NCI-H2081 (cell line): ENCODE measurements around the gene PRTFDC1.

Experiments used
- DNase-seq, 2 experiments: peaks; one replicate each; lab custom pipeline; 2025; lab: John Stamatoyannopoulos, UW

PRTFDC1 gene

DNA sequence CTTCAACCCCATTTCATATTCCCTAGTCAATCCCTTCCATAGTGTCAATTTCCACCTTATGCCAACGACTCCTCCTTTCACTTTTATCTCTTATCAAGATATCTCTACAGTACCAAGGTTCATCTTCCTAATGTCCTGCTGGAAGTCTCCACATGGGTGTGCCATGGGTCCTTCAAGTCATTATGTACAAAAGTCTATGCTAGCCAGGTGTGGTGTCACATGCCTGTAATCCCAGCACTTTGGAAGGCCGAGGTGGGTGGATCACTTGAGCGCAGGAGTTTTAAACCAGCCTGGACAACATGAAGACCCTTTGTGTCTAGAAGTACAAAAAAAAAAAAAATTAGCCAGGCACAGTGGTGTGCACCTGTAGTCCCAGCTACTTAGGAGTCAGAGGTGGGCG is 47.6 kb downstream of the PRTFDC1 start:
- DNase-seq, result no peak

DNA sequence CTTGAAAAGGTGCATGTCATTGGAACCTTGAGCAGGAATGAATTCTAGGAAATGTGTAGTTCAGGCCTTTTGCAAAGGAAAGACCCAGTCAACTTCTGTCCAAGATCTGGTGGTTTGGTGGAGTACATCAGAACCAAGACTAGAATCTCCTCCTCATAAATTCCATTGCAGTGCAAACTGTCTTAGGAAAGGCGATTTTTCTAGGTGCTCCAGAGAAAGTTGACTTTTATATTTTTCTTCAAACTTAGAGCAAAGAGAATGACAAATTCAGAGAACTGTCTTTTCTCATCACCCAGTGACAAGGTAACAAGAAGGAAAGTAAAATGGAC is 50.0 kb downstream of the PRTFDC1 start:
- no peak for DNase-seq

DNA sequence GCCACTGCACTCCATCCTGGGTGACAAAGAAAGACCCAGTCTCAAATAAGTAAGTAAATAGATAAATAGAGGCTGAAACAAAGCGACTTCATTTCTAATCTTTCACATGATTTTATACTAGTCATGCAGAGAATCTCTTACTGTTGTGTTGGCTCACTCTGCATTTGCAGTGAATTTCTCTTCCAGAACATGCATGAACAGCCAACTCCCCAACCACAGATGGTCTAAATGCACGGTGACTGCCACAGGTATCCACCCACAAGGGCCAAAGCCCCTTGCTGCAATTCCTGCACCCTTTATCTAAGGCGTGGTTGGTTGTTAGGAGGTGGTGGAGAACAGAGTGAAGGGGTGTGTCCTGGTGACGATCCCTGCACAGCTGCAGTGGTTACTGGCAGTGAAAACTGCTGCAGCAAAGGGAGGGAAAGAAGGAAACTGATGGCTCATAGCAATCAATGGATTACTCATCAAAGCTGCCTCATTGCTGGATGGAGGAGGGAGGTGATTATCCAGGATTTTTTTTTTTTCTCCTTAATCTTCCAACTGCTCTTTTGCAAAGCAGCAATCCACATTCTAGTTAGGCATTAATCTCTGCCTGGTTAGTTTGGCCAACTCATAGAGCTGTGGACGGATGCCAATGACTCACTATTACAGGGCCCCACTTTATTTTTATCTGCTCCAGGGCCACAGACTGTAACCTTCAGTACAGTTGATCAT is 50.6 kb downstream of the PRTFDC1 start:
- DNase-seq, result no peak

DNA sequence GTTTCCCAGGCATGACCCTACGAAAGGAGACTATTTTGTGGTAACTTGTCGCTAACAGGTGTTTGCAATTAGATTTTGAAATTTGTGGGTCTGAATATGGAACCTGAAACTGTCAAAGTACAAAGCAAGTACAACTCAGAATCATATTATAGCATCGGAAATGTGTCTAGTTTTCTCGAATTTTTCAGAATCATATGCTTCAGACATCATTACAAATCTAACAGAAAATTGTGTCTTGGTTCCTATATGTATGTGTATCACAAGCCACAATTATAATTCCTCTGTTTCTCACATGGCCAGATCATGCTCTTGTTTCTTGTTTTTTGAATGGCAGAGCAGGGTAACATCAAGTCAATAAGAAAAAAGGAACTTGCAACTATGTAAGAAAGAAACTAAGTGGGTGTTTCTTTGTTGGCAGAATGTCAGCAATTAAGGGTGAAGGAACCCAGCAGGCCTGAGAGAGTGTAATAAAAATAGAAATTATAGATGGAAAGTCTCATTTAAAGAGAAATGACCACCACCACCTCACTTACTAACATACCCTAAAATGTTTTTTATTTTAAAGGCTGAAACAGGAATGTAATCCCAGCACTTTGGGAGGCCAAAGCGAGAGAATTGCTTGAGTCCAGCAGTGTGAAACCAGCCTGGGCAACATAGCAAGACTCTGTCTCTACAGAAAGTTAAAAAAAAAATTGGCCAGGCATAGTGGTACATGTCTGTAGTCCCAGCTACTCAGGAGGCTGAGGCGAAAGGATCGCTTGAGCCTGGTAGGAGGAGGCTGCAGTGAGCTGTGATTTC is 51.3 kb downstream of the PRTFDC1 start:
- DNase-seq, result no peak

DNA sequence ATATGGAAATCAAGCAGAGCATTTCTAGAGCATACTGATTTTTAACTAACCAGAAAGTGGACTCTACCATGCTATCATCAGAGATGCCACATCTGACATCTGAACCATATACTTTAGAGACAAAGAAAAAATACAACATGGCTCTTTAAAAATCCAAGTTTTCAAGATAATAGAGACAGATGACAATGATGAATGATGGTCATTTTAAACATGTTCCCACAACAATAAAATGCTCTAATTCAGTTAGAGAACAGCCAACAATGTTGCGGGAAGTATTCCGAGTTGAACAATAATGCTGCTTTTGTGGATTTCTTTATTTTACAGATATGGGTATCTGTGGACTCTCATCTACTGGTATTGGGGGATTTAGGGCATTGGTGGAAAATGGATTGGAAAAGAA is 52.8 kb downstream of the PRTFDC1 start:
- no peak for DNase-seq

DNA sequence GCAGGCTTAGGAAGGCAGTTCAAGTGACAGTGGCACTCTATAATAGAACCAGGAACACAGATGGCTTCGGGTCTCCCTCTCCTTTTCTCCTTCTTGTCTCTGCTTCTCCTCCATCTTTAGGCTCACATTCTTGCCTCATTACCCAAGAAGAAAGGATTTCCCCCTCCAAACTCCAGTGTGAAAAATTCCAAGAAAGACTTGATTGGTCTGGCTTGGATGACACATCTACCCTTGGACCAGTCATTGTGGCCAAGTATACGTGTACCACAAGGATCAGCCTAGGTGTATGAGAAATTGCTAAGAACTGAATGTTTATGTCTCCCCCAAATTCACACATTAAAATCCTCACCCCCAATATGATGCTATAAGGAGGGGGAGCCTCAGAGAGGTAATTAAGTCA is 53.9 kb downstream of the PRTFDC1 start:
- no peak for DNase-seq

DNA sequence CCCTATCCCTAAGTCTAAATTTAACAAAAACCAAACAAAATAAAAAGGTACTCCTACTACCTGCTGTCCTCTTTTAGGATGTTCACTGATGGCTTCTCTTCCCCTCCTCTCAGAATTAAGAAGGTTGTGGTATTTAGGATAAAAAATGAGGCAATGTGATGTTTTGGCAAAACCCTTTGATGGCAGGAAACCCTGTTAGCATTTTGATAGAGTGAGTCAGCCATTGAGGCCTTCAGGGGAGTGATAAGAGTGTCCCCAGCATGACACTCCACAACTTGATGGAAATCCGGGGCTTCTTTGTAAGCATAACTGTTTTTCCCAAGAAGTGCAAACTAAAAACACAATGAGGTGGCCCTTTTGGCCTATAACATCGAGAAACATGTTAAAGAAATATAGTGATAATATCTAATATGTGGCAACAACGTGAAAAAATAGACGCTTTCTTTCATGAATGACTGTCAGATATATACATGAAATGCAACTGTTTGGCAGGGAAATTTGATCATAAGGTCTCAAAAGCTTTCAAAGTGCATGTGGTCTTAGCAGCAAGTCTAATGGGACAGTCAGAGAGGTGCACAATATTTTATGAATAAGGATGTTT is 55.0 kb downstream of the PRTFDC1 start:
- no peak for DNase-seq

DNA sequence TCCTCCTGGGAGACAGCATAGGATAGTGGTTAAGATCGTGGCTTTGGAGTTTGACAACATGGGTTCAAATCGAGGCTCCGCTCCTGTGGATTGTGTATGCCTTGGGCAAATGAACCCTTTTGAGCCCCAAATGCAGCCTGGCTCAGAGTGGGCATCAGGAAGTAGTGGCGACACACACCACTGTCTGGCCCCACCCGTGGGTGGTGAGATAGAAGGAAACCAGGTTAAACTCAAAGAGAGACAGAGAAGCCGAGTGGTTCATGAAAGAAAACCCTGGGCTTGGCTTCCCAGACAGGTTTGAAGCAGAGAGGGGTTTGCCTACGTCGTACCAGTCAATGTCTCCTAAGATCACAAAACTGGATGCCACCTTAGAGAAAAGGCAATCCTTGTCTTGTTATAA is 57.7 kb downstream of the PRTFDC1 start:
- no peak for DNase-seq

DNA sequence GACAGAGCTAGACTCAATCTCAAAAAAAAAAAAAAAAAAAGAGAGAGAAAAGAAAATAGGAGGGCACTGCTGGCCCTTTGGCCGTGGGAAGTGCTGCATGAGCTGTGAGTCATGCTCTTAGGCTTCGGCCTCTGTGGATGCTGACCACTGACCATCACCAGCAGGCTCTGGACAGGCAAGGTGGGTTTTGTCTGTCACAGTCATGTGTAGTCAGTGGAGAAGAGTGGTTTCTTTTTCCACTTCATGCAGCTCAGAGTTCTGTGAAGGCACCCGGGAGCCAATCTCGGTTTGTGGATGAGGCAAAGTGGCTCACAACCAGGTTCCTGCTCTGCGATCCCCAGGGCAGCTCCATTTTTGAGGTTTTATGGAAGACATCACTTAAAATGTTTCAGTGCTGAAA is 58.1 kb downstream of the PRTFDC1 start:
- no peak for DNase-seq

DNA sequence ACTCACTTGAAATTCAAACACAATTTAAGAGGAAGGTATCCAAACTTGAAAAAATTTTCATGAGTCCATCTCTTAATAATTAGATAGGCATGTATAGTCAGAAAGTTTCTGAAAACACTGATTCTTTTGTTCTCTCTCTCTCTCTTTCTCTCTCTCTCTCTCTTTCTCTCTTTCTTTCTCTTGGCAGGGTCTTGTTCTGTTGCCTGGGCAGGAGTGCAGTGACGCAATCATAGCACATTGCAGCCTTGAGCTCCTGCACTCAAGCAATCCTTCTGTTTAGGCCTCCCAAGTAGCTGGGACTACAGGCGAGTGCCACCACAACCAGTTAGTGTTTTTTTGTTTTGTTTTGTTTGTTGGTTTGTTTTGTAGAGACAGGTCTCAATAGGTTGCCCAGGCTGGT is 59.3 kb downstream of the PRTFDC1 start:
- DNase-seq, result no peak

DNA sequence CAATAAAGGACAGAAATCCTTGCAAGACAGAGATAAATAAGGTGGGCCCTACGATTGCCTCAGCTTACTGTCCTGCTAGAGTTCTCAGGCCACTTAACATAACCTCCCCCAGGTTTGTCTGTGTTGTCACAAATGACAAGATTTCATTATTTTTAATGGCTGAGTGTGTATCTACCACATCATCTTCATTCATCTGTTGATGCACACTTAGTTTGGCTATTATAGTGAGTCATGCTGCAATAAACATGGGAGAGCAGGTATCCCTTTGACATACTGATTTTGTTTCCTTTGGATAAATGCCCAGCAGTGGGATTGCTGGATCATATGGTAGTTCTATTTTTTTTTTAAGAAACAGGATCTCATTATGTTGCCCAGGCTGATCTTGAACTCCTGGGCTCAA is 60.6 kb downstream of the PRTFDC1 start:
- peak in 1 of 2 experiments; percentile 36 for DNase-seq

DNA sequence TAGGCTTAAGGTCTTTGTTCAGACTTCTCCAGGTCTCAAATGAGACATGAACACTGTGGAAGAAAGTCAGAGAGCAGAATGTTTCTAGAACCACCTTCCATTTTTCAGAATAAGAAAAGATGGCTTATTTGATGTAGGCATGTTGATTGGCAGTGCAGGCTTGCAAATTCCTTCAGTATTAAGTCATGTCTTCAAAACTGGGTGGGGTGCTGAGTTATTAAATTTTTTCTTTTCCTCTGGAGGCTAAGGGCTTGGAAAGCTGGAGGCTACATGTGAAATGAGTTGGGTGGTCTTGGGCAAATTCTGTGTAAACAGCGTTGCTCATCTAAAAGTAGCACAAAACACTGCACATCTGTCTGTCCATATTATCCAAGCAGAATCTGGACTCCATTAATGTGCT is 62.8 kb downstream of the PRTFDC1 start:
- no peak for DNase-seq

DNA sequence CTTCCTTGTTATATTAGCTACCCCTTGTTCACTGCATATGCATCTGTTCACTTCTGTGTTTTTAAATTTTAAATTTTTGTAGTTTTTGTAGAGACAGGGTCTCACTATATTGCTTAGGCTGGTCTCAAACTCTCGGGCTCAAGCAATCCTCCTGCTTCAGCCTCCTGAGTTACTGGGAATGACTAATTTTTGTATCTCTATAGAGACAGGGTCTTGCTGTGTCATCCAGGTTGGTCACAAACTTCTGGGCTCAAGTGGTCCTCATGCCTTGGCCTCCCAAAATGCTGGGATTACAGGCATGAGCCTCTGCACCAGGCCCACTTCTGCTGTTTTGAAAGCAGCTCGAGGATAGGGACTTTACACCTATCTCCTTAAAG is 64.6 kb downstream of the PRTFDC1 start:
- DNase-seq, result no peak

DNA sequence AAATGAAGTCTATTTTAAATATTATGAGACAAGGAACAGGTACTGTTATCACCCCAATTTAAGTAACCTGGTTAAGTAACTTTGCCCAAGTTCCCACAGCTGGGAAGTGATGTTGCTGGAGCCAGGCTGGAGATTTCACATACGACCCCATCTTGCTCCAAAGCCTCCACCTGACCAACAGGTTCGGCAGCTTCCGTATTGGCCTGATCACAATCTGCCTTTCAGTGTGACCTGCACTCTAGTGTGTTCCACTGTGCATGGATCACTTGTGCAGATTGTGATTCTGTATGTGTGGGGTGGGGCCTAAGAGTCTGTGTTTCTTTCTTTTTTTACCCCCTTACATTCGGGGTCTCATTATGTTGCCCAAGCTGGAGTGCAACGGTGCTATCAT is 66.1 kb downstream of the PRTFDC1 start:
- DNase-seq, result no peak

DNA sequence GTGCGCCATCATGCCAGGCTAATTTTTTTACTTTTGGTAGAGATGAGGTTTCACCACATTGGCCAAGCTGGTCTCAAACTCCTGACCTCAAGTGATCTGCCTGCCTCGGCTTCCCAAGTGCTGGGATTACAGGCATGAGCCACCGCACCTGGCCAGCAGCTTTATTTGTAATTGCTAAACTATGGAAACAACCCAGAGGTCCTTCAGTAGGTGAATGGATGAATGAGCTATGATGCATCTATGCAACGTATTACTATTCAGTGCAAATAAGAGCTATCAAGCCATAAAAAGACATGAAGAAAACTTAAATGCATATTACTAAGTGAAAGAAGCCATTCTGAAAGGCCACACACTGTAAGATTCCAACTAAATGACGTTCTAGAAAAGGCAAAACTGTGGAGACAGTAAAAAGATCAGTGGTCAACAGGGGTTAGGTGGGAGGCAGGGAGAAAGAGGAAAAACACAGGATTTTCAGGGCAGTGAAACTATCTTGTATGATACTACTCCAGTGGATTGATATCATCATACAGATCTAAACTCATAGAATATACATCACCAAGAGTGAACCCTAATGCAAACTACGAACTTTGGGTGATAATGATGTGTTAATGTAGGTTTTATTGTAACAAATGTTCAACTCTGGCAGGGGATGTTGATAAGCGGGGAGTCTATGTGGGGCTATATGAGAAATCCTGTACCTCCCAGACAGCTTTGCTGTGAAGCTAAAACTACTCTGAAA is 66.7 kb downstream of the PRTFDC1 start:
- DNase-seq, result no peak

DNA sequence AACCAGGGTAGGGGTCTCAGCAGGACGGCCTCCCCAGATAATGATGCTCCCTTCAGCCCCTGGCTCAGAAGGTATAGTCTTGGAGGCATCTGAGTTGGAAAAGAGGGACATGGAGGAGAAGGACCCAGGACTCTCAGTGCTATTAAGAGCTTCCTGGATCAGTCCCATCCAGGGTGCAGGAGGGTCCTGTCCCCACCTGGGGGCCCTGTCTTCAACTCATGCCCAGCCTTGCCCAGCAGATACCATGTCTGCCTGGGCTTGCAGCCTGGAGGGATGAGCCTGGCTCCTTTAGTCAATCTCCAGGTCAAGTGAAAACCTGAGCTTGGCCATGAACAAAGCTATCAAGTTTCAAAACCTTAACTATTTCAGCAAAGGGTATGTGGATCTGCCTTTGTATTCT is 67.6 kb downstream of the PRTFDC1 start:
- DNase-seq, result no peak

DNA sequence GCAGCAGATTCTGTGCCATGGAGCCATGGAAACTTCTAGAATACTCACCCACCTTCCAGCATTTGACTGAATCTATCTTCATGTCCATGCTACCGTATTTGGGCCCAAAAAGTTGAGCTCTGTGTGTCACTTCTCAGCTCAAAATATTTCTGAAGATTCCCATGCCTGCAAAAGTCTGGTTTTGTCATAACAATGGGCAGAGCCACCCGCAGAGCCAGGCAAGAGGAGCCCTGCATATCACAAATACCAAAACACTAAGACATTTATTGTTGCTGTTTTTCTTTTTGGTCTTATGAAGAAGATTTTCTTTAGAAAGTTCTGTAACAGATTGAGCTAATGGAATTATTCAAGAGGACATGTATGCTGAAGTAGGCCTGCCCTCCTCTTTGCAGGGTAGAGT is 68.1 kb downstream of the PRTFDC1 start:
- DNase-seq, result no peak

DNA sequence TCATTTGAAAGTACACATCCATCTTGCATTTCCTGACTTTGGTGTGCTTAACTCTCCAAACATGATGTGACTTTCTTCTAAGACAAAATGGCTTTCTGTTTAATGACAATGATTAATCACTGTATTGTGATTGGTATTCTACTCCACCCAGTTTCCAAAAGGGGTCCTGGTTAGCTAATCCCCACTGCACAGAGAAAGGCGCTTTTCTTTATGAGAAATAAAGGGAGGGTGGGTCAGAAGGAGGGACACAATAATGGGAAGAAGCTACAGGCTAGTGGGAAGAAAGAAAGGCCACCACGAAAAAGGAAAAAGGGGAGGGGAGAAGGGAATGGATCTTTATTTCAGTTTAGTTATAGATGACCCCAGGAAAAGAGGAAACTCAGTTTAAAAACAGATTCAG is 69.2 kb downstream of the PRTFDC1 start:
- DNase-seq, result no peak

DNA sequence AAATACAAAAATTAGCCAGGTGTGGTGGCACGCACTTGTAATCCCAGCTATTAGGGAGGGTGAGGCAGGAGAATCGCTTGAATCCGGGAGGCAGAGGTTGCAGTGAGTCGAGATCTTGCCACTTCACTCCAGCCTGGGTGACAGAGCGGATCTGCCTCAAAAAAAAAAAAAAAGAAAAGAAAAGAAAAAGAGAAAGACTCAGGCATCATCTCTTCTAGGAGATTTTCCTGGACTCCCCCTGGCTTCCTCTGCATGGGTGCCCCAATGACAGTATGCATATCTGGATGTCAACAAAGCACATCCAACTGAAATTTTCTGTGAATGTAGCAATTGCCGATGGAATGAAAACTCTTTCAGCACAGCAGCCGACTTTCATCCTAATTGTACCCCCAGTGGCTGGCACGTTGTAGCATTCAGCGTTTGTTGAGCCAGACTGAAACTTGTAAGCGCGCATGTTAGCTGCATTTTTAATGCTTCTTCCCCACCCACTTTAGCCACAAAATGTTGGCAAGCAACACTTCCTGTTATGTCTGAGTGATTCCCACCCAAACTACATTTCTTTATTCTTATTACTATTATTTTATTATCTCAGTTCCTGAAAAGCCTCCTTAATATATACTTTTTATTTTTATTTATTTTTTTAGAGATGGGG is 70.2 kb downstream of the PRTFDC1 start:
- no peak for DNase-seq

DNA sequence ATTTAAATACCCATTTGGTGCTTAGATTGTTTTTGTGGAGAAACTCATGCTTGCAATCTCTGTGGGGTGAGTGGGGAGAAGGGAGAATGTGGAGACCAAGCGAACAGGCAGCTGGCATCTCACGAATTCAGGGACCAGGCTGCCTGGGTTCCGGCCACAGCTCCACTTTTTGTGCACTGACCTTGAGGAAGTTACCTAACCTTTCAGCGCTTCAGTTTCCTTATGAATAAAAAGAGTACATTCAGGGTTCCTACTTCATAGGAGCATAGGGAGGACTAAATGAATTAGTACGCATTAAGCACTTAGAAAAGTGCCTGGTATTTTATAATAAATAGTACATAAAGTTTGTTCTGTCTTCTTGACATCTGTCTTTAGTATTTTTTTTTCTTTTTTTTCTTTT is 72.5 kb downstream of the PRTFDC1 start:
- no peak for DNase-seq

DNA sequence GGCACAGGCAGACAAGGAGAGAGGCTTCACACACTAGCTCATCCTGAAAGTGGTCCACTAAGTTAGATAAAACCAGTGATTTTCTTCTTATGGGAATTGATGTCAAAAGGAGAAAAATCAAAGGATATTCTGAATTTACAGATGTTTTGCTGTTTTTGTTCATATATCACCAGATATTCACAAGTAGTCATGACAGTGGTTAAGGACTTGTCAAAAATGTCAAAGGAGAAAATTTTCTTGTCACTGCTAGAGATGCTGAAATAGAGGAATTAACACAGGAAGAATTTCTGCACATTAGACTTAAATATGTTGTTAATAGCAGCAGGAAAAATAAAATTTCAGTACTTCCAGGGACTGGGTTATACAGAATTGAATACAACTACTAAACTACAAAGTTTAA is 78.3 kb downstream of the PRTFDC1 start:
- no peak for DNase-seq

DNA sequence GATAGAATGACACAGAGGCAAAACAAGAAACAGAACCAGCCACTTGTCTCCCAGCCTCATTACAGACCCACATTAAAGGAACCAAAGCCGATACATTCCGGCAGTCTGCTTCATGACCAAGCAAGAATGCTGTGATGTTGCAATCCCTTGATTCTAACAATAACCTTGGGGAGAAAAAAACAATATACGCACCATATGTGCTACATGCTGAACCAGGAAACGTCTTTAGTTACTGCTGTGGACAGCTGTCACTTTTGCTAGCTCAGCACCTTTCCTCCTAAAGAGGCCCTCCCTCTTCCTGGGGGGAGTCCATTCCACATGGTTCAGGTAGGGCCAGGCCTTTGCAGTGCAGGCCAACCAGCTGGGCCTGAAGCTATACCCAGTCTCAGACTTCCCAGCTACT is 79.1 kb downstream of the PRTFDC1 start:
- DNase-seq, result no peak
